ENCODE data around the gene AUTS2. TPM values are rescaled to one million over a fixed set of nuclear protein-coding genes. Genes with fewer than 3 reads are reported as not detected.

The AUTS2 gene
- polyA plus RNA-seq, 3 donors: 0.08 to 0.35 TPM; not detected in 1

GRCh38 chr7:69912846-69913245 is 314.6 kb downstream of the AUTS2 start:
- H3K27ac ChIP-seq (ENCODE audit: low read depth in 1 of 2, low read length in 2 of 2): no peak overlapping the region
- no peak overlapping the region for H3K4me2 ChIP-seq (replicated peaks; ENCODE audit: extremely low read depth, low read length, poor library complexity, severe bottlenecking)
- H3K79me2 ChIP-seq (ENCODE audit: insufficient read depth, low read length): no peaks in the 10 kb centered on the region
- no peak overlapping the region for H3K4me3 ChIP-seq (replicated peaks in 1 of 3; ENCODE audit: low read depth in 2 of 3, low read length in 3 of 3)
- Mint-ChIP-seq H3K4me3 (no peak overlapping the region), H3K36me3 (no peaks in the 10 kb centered on the region), H3K9me3 (peaks cover 4 to 19% (median 17%) of the 10 kb centered on the region in 7 donors), H3K27me3 (ENCODE audit: low read depth in 3 of 3) (no peaks in the 10 kb centered on the region), H3K27ac (peak overlapping the region in 1 of 7 donors; percentile 13), H3K4me1 (no peaks in the 10 kb centered on the region)
- no peaks in the 10 kb centered on the region for H4K20me1 ChIP-seq (ENCODE audit: insufficient read depth, low read length)
- intact Hi-C loops (cut with micrococcal nuclease): no loop called here
- no peak overlapping the region for H2AFZ ChIP-seq (ENCODE audit: insufficient read depth, low read depth, low read length, poor library complexity, severe bottlenecking)
- H3K9me3 ChIP-seq (replicated peaks in 1 of 2; ENCODE audit: control insufficient read depth in 1 of 2, insufficient read depth in 1 of 2, low read length in 2 of 2): peaks cover 10 to 25% of the 10 kb centered on the region in 2 donors
- no peaks in the 10 kb centered on the region for H3K36me3 ChIP-seq (replicated peaks in 1 of 2; ENCODE audit: control insufficient read depth in 1 of 2, insufficient read depth in 2 of 2, low read length in 2 of 2)
- no peaks in the 10 kb centered on the region for H3K27me3 ChIP-seq (ENCODE audit: control insufficient read depth in 2 of 2, insufficient read depth in 2 of 2, low read length in 2 of 2)
- no peaks in the 10 kb centered on the region for H3K4me1 ChIP-seq (ENCODE audit: control insufficient read depth in 1 of 2, insufficient read depth in 2 of 2, low read length in 2 of 2)
- no peak overlapping the region for H3K9ac ChIP-seq (ENCODE audit: insufficient read depth, low read length, poor library complexity, severe bottlenecking)
- WGBS (ENCODE audit: insufficient coverage): no CpG with 5 or more reads among the region's 1 CpG
- TF ChIP-seq CTCF (IDR thresholded peaks at IDR 0.05): no peak
- no peak for DNase-seq

GRCh38 chr7:69919426-69920111 is 321.3 kb downstream of the AUTS2 start:
- WGBS (ENCODE audit: insufficient coverage): 85% methylated on average over 3 of the region's 4 CpGs
- H3K9me3 Mint-ChIP-seq: peaks cover 0 to 3% (median 0%) of the 10 kb centered on the region in 7 donors
- Histone ChIP-seq H3K4me2 (replicated peaks; ENCODE audit: extremely low read depth, low read length, poor library complexity, severe bottlenecking) (no peak overlapping the region), H3K4me1 (ENCODE audit: control insufficient read depth in 1 of 2, insufficient read depth in 2 of 2, low read length in 2 of 2) (no peaks in the 10 kb centered on the region), H3K9me3 (replicated peaks in 1 of 2; ENCODE audit: control insufficient read depth in 1 of 2, insufficient read depth in 1 of 2, low read length in 2 of 2) (no peaks in the 10 kb centered on the region), H4K20me1 (ENCODE audit: insufficient read depth, low read length) (no peaks in the 10 kb centered on the region), H3K27ac (ENCODE audit: low read depth in 1 of 2, low read length in 2 of 2) (no peak overlapping the region), H3K9ac (ENCODE audit: insufficient read depth, low read length, poor library complexity, severe bottlenecking) (no peak overlapping the region), H3K27me3 (ENCODE audit: control insufficient read depth in 2 of 2, insufficient read depth in 2 of 2, low read length in 2 of 2) (no peaks in the 10 kb centered on the region), H3K36me3 (replicated peaks in 1 of 2; ENCODE audit: control insufficient read depth in 1 of 2, insufficient read depth in 2 of 2, low read length in 2 of 2) (no peaks in the 10 kb centered on the region), H3K4me3 (replicated peaks in 1 of 3; ENCODE audit: low read depth in 2 of 3, low read length in 3 of 3) (no peak overlapping the region), H2AFZ (ENCODE audit: insufficient read depth, low read depth, low read length, poor library complexity, severe bottlenecking) (no peak overlapping the region), H3K79me2 (ENCODE audit: insufficient read depth, low read length) (no peaks in the 10 kb centered on the region)
- no peak for DNase-seq
- intact Hi-C loops (cut with micrococcal nuclease): no loop called here
- H3K36me3 Mint-ChIP-seq: no peaks in the 10 kb centered on the region
- H3K27ac Mint-ChIP-seq: no peak overlapping the region
- H3K4me3 Mint-ChIP-seq: no peak overlapping the region
- H3K4me1 Mint-ChIP-seq: no peaks in the 10 kb centered on the region
- H3K27me3 Mint-ChIP-seq (ENCODE audit: low read depth in 3 of 3): peaks cover 0 to 2% (median 0%) of the 10 kb centered on the region in 3 donors
- no peak for TF ChIP-seq CTCF (IDR thresholded peaks at IDR 0.05)

Measured in CD14-positive monocyte (primary cell).